K562 (cell line): ENCODE data around the gene MAGI3. TPM values are rescaled to one million over a fixed set of nuclear protein-coding genes. Genes with fewer than 3 reads are reported as not detected.
A peak's percentile ranks its signal among the peaks of the same experiment; 100 is the strongest.

Experiments used
- DIDO1 ChIP-seq: fragments of 450-650 bp; IDR thresholded peaks from 2 replicates; pipeline ENCODE4 v1.6.1; 2016; ENCODE audit warnings: low read depth, missing biosample characterization, missing genetic modification characterization
- KLF6 ChIP-seq: fragments of 250-450 bp; sonication (Bioruptor Pico); IDR thresholded peaks from 2 replicates; pipeline ENCODE4 v1.4.0; 2020; ENCODE audit warnings: mild to moderate bottlenecking, moderate library complexity, borderline replicate concordance
- MAFF ChIP-seq: IDR thresholded peaks from 2 replicates; pipeline ENCODE4 v1.6.1; 2012; ENCODE audit warnings: low read length, improper control_type of control experiment
- RAD21 ChIP-seq, 2 experiments: fragments of 250-450 bp in 1 of 2; fragments of 450-650 bp in 1 of 2; sonication (Bioruptor Pico) in 1 of 2; formaldehyde crosslinking in 1 of 2; IDR thresholded peaks in 1 of 2; conservative IDR thresholded peaks in 1 of 2; 2 replicates each; pipeline versions ENCODE4 v1.4.0 to v1.8.0; 2020 to 2022; ENCODE audit warnings: mild to moderate bottlenecking in 2 of 2, moderate library complexity in 1 of 2
- SAP30 ChIP-seq: fragments of 200-600 bp; sonication (generic); IDR thresholded peaks from 2 replicates; pipeline ENCODE4 v1.6.1; 2012; ENCODE audit warnings: borderline replicate concordance, low read depth, mild to moderate bottlenecking, moderate library complexity, low read length, control low read depth, inconsistent platforms; ENCODE audit not compliant: insufficient read depth, poor library complexity, severe bottlenecking
- ZFP36 ChIP-seq: fragments of 150-350 bp; IDR thresholded peaks from 2 replicates; pipeline ENCODE4 v1.6.1; 2018; ENCODE audit warnings: low read length, low read depth; ENCODE audit not compliant: partially characterized antibody
- ZNF586 ChIP-seq: fragments of 450-650 bp; formaldehyde crosslinking; conservative IDR thresholded peaks from 2 replicates; pipeline ENCODE4 v1.4.0; 2020; ENCODE audit warnings: mild to moderate bottlenecking, moderate library complexity
- ZNF79 ChIP-seq: fragments of 250-450 bp; sonication (Bioruptor Pico); IDR thresholded peaks from 2 replicates; pipeline ENCODE4 v1.4.0; 2020; ENCODE audit warnings: low read depth, mild to moderate bottlenecking, moderate library complexity
- polyA plus RNA-seq, 8 experiments: library from polyadenylated mRNA; depleted of rRNA in 4 of 8; stranded (reverse) in 5 of 8; unstranded in 3 of 8; fragments of >200 nt; fragmentation: Nextera tagmentation in 2 of 8; fragmentation: Illumina TruSeq in 1 of 8; extraction: Ambion mirVana in 2 of 8; extraction: Trizol in 1 of 8; gene quantifications; 2 replicates each; pipeline versions ENCODE4 v1.2.1 to v1.2.3, GENCODE V29; 2011 to 2014; ENCODE audit warnings: inconsistent platforms in 1 of 8, missing spikeins in 1 of 8
- total RNA-seq, 7 experiments: library from RNA; depleted of rRNA in 6 of 7; stranded (reverse); fragments of >200 nt in 6 of 7; fragmentation: Illumina TruSeq in 2 of 7; extraction: Trizol in 2 of 7; gene quantifications; 2 replicates each; pipeline versions ENCODE4 v1.2.1 to v1.2.3, GENCODE V29; 2011 to 2021; ENCODE audit warnings: low replicate concordance in 1 of 7
- TF ChIP-seq, protein P1 (sequence below): fragments of 450-650 bp; IDR thresholded peaks from 2 replicates; pipeline ENCODE4 v1.6.1; 2016; ENCODE audit warnings: mild to moderate bottlenecking
- TF ChIP-seq, protein P2 (sequence below): sonication (generic); formaldehyde crosslinking; IDR thresholded peaks from 2 replicates; pipeline ENCODE4 v1.8.0; 2022; ENCODE audit warnings: mild to moderate bottlenecking, missing genetic modification reagents
- TF ChIP-seq, protein P3 (sequence below): sonication (generic); formaldehyde crosslinking; IDR thresholded peaks from 2 replicates; pipeline ENCODE4 v1.9.0; 2022; ENCODE audit warnings: mild to moderate bottlenecking, missing genetic modification reagents

MAGI3 gene
- total and polyA plus RNA-seq, 9 of the 15 experiments (the other 6 are each of a cell fraction or from before 2014, with no cell fraction given), result 1.0 to 8.6 (median 5.5) TPM

DNA sequence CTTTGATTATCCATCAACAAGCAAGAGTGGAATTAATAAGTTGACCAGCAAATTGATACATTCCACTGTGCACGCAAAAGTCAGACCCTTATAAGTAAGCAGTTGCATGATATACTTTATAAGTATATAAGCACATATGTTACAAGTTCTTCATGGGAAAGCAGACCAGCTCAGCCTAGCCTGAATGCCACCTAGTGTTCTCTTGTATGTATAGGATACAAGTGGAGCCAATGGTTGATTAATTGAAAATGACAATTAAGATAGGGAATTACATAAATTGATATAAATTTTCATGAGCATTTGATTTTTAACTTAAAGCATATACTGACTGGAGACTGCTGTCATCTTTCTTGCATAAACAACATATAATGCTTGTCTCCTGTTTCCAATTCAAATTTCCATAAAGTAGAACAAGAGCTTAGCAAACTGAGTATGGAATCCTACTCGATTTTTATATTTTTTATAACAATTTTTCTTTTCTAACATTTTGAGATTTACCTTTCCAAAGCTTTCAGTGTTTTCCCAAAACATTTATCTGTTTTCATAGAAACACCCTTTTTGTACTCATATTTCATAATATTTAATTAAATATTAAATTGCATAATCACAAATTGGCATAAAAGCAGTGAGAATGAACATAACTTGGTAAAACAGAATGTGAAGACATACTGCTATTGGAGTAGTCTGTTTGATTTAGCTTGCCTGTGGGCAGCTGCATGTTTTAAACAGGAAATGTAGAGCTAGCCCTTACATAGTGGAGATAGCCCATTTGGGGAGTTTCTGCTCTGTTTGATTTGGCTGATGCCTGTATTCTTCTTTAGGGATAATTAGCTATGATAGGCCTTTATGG, 62.8 kb downstream of the MAGI3 start (continued):
- TF ChIP-seq, protein P1, sequence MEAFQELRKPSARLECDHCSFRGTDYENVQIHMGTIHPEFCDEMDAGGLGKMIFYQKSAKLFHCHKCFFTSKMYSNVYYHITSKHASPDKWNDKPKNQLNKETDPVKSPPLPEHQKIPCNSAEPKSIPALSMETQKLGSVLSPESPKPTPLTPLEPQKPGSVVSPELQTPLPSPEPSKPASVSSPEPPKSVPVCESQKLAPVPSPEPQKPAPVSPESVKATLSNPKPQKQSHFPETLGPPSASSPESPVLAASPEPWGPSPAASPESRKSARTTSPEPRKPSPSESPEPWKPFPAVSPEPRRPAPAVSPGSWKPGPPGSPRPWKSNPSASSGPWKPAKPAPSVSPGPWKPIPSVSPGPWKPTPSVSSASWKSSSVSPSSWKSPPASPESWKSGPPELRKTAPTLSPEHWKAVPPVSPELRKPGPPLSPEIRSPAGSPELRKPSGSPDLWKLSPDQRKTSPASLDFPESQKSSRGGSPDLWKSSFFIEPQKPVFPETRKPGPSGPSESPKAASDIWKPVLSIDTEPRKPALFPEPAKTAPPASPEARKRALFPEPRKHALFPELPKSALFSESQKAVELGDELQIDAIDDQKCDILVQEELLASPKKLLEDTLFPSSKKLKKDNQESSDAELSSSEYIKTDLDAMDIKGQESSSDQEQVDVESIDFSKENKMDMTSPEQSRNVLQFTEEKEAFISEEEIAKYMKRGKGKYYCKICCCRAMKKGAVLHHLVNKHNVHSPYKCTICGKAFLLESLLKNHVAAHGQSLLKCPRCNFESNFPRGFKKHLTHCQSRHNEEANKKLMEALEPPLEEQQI, result no peak
- TF ChIP-seq KLF6 (CRISPR knock-in tag), result no peak
- TF ChIP-seq, protein P2, sequence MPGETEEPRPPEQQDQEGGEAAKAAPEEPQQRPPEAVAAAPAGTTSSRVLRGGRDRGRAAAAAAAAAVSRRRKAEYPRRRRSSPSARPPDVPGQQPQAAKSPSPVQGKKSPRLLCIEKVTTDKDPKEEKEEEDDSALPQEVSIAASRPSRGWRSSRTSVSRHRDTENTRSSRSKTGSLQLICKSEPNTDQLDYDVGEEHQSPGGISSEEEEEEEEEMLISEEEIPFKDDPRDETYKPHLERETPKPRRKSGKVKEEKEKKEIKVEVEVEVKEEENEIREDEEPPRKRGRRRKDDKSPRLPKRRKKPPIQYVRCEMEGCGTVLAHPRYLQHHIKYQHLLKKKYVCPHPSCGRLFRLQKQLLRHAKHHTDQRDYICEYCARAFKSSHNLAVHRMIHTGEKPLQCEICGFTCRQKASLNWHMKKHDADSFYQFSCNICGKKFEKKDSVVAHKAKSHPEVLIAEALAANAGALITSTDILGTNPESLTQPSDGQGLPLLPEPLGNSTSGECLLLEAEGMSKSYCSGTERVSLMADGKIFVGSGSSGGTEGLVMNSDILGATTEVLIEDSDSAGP, result no peak
- TF ChIP-seq MAFF, result no peak
- TF ChIP-seq ZFP36, result no peak
- no peak for TF ChIP-seq ZNF79 (CRISPR knock-in tag)
- no peak for TF ChIP-seq ZNF586
- TF ChIP-seq, protein P3, sequence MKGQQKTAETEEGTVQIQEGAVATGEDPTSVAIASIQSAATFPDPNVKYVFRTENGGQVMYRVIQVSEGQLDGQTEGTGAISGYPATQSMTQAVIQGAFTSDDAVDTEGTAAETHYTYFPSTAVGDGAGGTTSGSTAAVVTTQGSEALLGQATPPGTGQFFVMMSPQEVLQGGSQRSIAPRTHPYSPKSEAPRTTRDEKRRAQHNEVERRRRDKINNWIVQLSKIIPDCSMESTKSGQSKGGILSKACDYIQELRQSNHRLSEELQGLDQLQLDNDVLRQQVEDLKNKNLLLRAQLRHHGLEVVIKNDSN (CRISPR knock-in tag), result no peak
- TF ChIP-seq RAD21 (CRISPR knock-in tag; conservative IDR thresholded peaks at IDR 0.05 in 1 of 2, IDR thresholded peaks at IDR 0.05 in 1 of 2), result peak; percentile 49 to 73
- no peak for TF ChIP-seq SAP30
- TF ChIP-seq DIDO1, result no peak
